SK-N-MC (cell line): ENCODE measurements around the gene IQCN.

Experiments
- DNase-seq: peaks from one replicate; pipeline ENCODE4 v3.0.0-alpha.2; 2011; ENCODE audit warnings: low read depth, low spot score
- H3K27ac ChIP-seq: fragments of 200-600 bp; sonication (generic); 2 replicates; pipeline ENCODE4 v1.5.1; 2016; ENCODE audit warnings: mixed run types
- H3K36me3 ChIP-seq: fragments of 200-600 bp; sonication (generic); 2 replicates; pipeline ENCODE4 v1.6.1; 2017; ENCODE audit warnings: antibody characterized with exemption, low read length, mixed read lengths; ENCODE audit not compliant: insufficient read depth
- H3K4me3 ChIP-seq: fragments of 200-600 bp; sonication (generic); 2 replicates; pipeline ENCODE4 v1.5.1; 2016
- H3K9ac ChIP-seq: fragments of 200-600 bp; sonication (generic); 2 replicates; pipeline ENCODE4 v1.8.0; 2017; ENCODE audit warnings: mixed run types, mixed read lengths; ENCODE audit not compliant: insufficient read length
- H3K9me3 ChIP-seq: fragments of 200-600 bp; sonication (generic); 2 replicates; pipeline ENCODE4 v1.6.1; 2017; ENCODE audit warnings: low read depth, mild to moderate bottlenecking, antibody characterized with exemption, low read length, moderate library complexity, mixed read lengths
- EZH2 ChIP-seq: fragments of 200-600 bp; sonication (generic); IDR thresholded peaks from one replicate; pipeline ENCODE4 v1.6.1; 2017; ENCODE audit warnings: antibody characterized with exemption
- FOXP2 ChIP-seq: optimal IDR thresholded peaks from 2 replicates; pipeline ENCODE3; 2011; ENCODE audit warnings: mild to moderate bottlenecking, moderate library complexity; ENCODE audit not compliant: insufficient read depth; ENCODE audit errors: extremely low read length, control extremely low read depth
- POLR2AphosphoS5 ChIP-seq: IDR thresholded peaks from 2 replicates; pipeline ENCODE4 v1.6.1; 2012; ENCODE audit warnings: mild to moderate bottlenecking, low read depth, low read length, borderline replicate concordance

The IQCN gene

GRCh38 chr19:18254546-18255503 lies 19.4 kb downstream of the IQCN start:
- no peak for DNase-seq
- H3K36me3 ChIP-seq = no peaks in the 10 kb centered on the region
- no peak overlapping the region for H3K9ac ChIP-seq
- no peak overlapping the region for H3K4me3 ChIP-seq
- no peaks in the 10 kb centered on the region for H3K9me3 ChIP-seq
- TF ChIP-seq EZH2 (no peak), FOXP2 (no peak), POLR2AphosphoS5 (no peak)
- no peak overlapping the region for H3K27ac ChIP-seq

GRCh38 chr19:18253716-18254115 lies 20.5 kb downstream of the IQCN start:
- Histone ChIP-seq H3K9me3 (no peaks in the 10 kb centered on the region), H3K27ac (no peak overlapping the region), H3K36me3 (no peaks in the 10 kb centered on the region), H3K9ac (no peak overlapping the region), H3K4me3 (no peak overlapping the region)
- DNase-seq = no peak
- TF ChIP-seq EZH2 (no peak), POLR2AphosphoS5 (no peak)

- TF ChIP-seq FOXP2 (no peak), EZH2 (no peak), POLR2AphosphoS5 (no peak)
- DNase-seq = no peak
- Histone ChIP-seq H3K27ac (no peak overlapping the region), H3K9ac (no peak overlapping the region), H3K9me3 (no peaks in the 10 kb centered on the region), H3K36me3 (no peaks in the 10 kb centered on the region), H3K4me3 (no peak overlapping the region)
These were observed 21.1 kb downstream of the IQCN start for GRCh38 chr19:18253130-18253529.

GRCh38 chr19:18252370-18252717 lies 21.9 kb downstream of the IQCN start:
- no peaks in the 10 kb centered on the region for H3K36me3 ChIP-seq
- no peak overlapping the region for H3K4me3 ChIP-seq
- TF ChIP-seq EZH2 (no peak), POLR2AphosphoS5 (no peak), FOXP2 (no peak)

GRCh38 chr19:18251587-18252369 lies 22.5 kb downstream of the IQCN start:
- no peak for TF ChIP-seq POLR2AphosphoS5
- no peak for TF ChIP-seq EZH2
- TF ChIP-seq FOXP2 = no peak
- no peak overlapping the region for H3K27ac ChIP-seq
- no peaks in the 10 kb centered on the region for H3K36me3 ChIP-seq
- no peak overlapping the region for H3K9ac ChIP-seq
- H3K9me3 ChIP-seq = no peaks in the 10 kb centered on the region
- no peak overlapping the region for H3K4me3 ChIP-seq
- DNase-seq = peak; percentile 39

More at GRCh38 chr19:18252370-18252717, 21.9 kb downstream of the IQCN start:
- Histone ChIP-seq H3K9ac (no peak overlapping the region), H3K9me3 (no peaks in the 10 kb centered on the region), H3K27ac (no peak overlapping the region)
- DNase-seq = no peak

- no peak overlapping the region for H3K4me3 ChIP-seq
- no peak overlapping the region for H3K9ac ChIP-seq
- no peaks in the 10 kb centered on the region for H3K9me3 ChIP-seq
- TF ChIP-seq EZH2 (no peak), POLR2AphosphoS5 (no peak), FOXP2 (no peak)
- no peak overlapping the region for H3K27ac ChIP-seq
- no peak for DNase-seq
- H3K36me3 ChIP-seq = no peaks in the 10 kb centered on the region
These were observed 24.4 kb downstream of the IQCN start for GRCh38 chr19:18249834-18250233.

- Histone ChIP-seq H3K27ac (no peak overlapping the region), H3K36me3 (no peaks in the 10 kb centered on the region), H3K9me3 (no peaks in the 10 kb centered on the region), H3K9ac (no peak overlapping the region), H3K4me3 (no peak overlapping the region)
- DNase-seq = no peak
- TF ChIP-seq POLR2AphosphoS5 (no peak), FOXP2 (no peak), EZH2 (no peak)
These were observed 29.0 kb downstream of the IQCN start for GRCh38 chr19:18245297-18245696.

- Histone ChIP-seq H3K36me3 (no peaks in the 10 kb centered on the region), H3K27ac (no peak overlapping the region), H3K4me3 (no peak overlapping the region), H3K9ac (no peak overlapping the region), H3K9me3 (no peaks in the 10 kb centered on the region)
- no peak for DNase-seq
- TF ChIP-seq FOXP2 (no peak), EZH2 (no peak), POLR2AphosphoS5 (no peak)
These were observed 34.9 kb downstream of the IQCN start for GRCh38 chr19:18239303-18239702.

- H3K4me3 ChIP-seq = no peak overlapping the region
- no peak for DNase-seq
- TF ChIP-seq EZH2 (no peak), FOXP2 (no peak), POLR2AphosphoS5 (no peak)
These were observed 40.1 kb downstream of the IQCN start for GRCh38 chr19:18234194-18234593.

More at GRCh38 chr19:18234194-18234593, 40.1 kb downstream of the IQCN start:
- no peaks in the 10 kb centered on the region for H3K9me3 ChIP-seq
- no peak overlapping the region for H3K9ac ChIP-seq
- no peaks in the 10 kb centered on the region for H3K36me3 ChIP-seq
- no peak overlapping the region for H3K27ac ChIP-seq
